PFSK-1 (cell line): ENCODE results near the gene DPP9.

Experiments
- FOXP2 ChIP-seq: optimal IDR thresholded peaks from 2 replicates; pipeline ENCODE3; 2011; ENCODE audit warnings: borderline replicate concordance, control low read depth, inconsistent platforms; ENCODE audit not compliant: insufficient read depth; ENCODE audit errors: extremely low read length, extremely low read depth
- POLR2AphosphoS5 ChIP-seq: IDR thresholded peaks from 2 replicates; pipeline ENCODE4 v1.6.1; 2012; ENCODE audit warnings: low read depth, mild to moderate bottlenecking, control low read depth, low read length, moderate library complexity
- REST ChIP-seq, 2 experiments: IDR thresholded peaks; 2 replicates each; pipeline versions ENCODE4 v1.6.1 to v1.8.0; 2011 to 2012; ENCODE audit warnings: low read depth in 2 of 2, low read length in 2 of 2, control low read depth in 1 of 2, inconsistent platforms in 1 of 2, mild to moderate bottlenecking in 1 of 2, moderate library complexity in 1 of 2; ENCODE audit not compliant: insufficient read depth in 1 of 2
- SIN3A ChIP-seq: IDR thresholded peaks from 2 replicates; pipeline ENCODE4 v1.6.1; 2012; ENCODE audit warnings: mild to moderate bottlenecking, low read length, moderate library complexity, borderline replicate concordance; ENCODE audit not compliant: insufficient read depth
- TAF1 ChIP-seq: IDR thresholded peaks from 2 replicates; pipeline ENCODE4 v1.6.1; 2012; ENCODE audit warnings: low read length, control low read depth, borderline replicate concordance; ENCODE audit not compliant: insufficient read depth

DPP9 gene

GRCh38 chr19:4717966-4718701 is 5.5 kb downstream of the DPP9 start:
- no peak for TF ChIP-seq REST (IDR thresholded peaks at IDR 0.05; ENCODE audit: insufficient read depth in 1 of 2, low read depth in 2 of 2, low read length in 2 of 2)
- TF ChIP-seq FOXP2, result no peak
- no peak for TF ChIP-seq SIN3A
- TF ChIP-seq POLR2AphosphoS5, result no peak
- no peak for TF ChIP-seq TAF1

GRCh38 chr19:4717191-4717965 is 6.3 kb downstream of the DPP9 start:
- TF ChIP-seq FOXP2, result no peak
- TF ChIP-seq POLR2AphosphoS5, result no peak
- no peak for TF ChIP-seq REST (IDR thresholded peaks at IDR 0.05; ENCODE audit: insufficient read depth in 1 of 2, low read depth in 2 of 2, low read length in 2 of 2)
- no peak for TF ChIP-seq SIN3A
- TF ChIP-seq TAF1, result no peak

GRCh38 chr19:4715529-4716221 is 8.0 kb downstream of the DPP9 start:
- TF ChIP-seq TAF1 (no peak), REST (IDR thresholded peaks at IDR 0.05; ENCODE audit: insufficient read depth in 1 of 2, low read depth in 2 of 2, low read length in 2 of 2) (no peak), POLR2AphosphoS5 (no peak), SIN3A (no peak), FOXP2 (no peak)

- no peak for TF ChIP-seq FOXP2
- no peak for TF ChIP-seq POLR2AphosphoS5
- no peak for TF ChIP-seq REST (IDR thresholded peaks at IDR 0.05; ENCODE audit: insufficient read depth in 1 of 2, low read depth in 2 of 2, low read length in 2 of 2)
- no peak for TF ChIP-seq TAF1
- TF ChIP-seq SIN3A, result no peak
Measured at GRCh38 chr19:4714016-4714415, 9.6 kb downstream of the DPP9 start.
